ENCODE measurements around the gene ANO4.
"Not testable (repeated sequence)": the region's sequence is repeated elsewhere in the genome, so short reads cannot be mapped to it uniquely, and the experiment has no call there.

The ANO4 gene

GRCh38 chr12:100954118-100954517, 159.5 kb downstream of the ANO4 start:
- DNase-seq = no peak

- DNase-seq = no peak
Observed at GRCh38 chr12:100955139-100955538, 160.6 kb downstream of the ANO4 start.

GRCh38 chr12:100956311-100956852, 161.8 kb downstream of the ANO4 start:
- DNase-seq = no peak

GRCh38 chr12:100959481-100959880, 164.9 kb downstream of the ANO4 start:
- no peak for DNase-seq

- no peak for DNase-seq
Observed at GRCh38 chr12:100962086-100962712, 167.6 kb downstream of the ANO4 start.

- no peak for DNase-seq
Observed at GRCh38 chr12:100963381-100963780, 168.8 kb downstream of the ANO4 start.

GRCh38 chr12:100964028-100964427, 169.5 kb downstream of the ANO4 start:
- no peak for DNase-seq

GRCh38 chr12:100967189-100967588, 172.6 kb downstream of the ANO4 start:
- no peak for DNase-seq

- no peak for DNase-seq
Observed at GRCh38 chr12:100970894-100971293, 176.3 kb downstream of the ANO4 start.

GRCh38 chr12:100972121-100972520, 177.5 kb downstream of the ANO4 start:
- DNase-seq = no peak

- DNase-seq = no peak
Observed at GRCh38 chr12:100974341-100974740, 179.8 kb downstream of the ANO4 start.

- no peak for DNase-seq
Observed at GRCh38 chr12:100974747-100975146, 180.2 kb downstream of the ANO4 start.

- no peak for DNase-seq
Observed at GRCh38 chr12:100976735-100977134, 182.2 kb downstream of the ANO4 start.

GRCh38 chr12:100980856-100981255, 186.3 kb downstream of the ANO4 start:
- no peak for DNase-seq

- DNase-seq = no peak
Observed at GRCh38 chr12:100982511-100983183, 188.1 kb downstream of the ANO4 start.

- DNase-seq = no peak
Observed at GRCh38 chr12:100984796-100985195, 190.2 kb downstream of the ANO4 start.

GRCh38 chr12:100986595-100987547, 192.3 kb downstream of the ANO4 start:
- DNase-seq = peak; percentile 17

GRCh38 chr12:100987552-100988521, 193.3 kb downstream of the ANO4 start:
- peak; percentile 22 for DNase-seq

- not testable (repeated sequence) for DNase-seq
Observed at GRCh38 chr12:100989509-100989908, 194.9 kb downstream of the ANO4 start.

- DNase-seq = no peak
Observed at GRCh38 chr12:100991102-100991501, 196.5 kb downstream of the ANO4 start.

GRCh38 chr12:100992194-100992593, 197.6 kb downstream of the ANO4 start:
- DNase-seq = no peak

GRCh38 chr12:100993916-100994450, 199.4 kb downstream of the ANO4 start:
- no peak for DNase-seq

Measured in retina (tissue), 1 donor.